Glutamatergic neuron (in vitro differentiated cells): ENCODE data around the gene MRPL4. TPM values are rescaled to one million over a fixed set of nuclear protein-coding genes. Genes with fewer than 3 reads are reported as not detected.

Experiments used
- DNase-seq: peaks from one replicate; pipeline ENCODE4 v3.0.0; 2022
- H3K27ac Mint-ChIP-seq: one replicate; pipeline ENCODE4 v1.8.0; 2020; ENCODE audit warnings: mild to moderate bottlenecking, mixed read lengths, inconsistent platforms; ENCODE audit not compliant: unreplicated experiment
- H3K27me3 Mint-ChIP-seq: one replicate; pipeline ENCODE4 v1.8.0; 2020; ENCODE audit warnings: mild to moderate bottlenecking, moderate library complexity, mixed read lengths, inconsistent platforms; ENCODE audit not compliant: unreplicated experiment
- H3K36me3 Mint-ChIP-seq: one replicate; pipeline ENCODE4 v1.8.0; 2020; ENCODE audit warnings: mild to moderate bottlenecking, mixed read lengths, inconsistent platforms; ENCODE audit not compliant: unreplicated experiment
- H3K4me1 Mint-ChIP-seq: one replicate; pipeline ENCODE4 v1.8.0; 2020; ENCODE audit warnings: mild to moderate bottlenecking, low read depth, mixed read lengths, inconsistent platforms; ENCODE audit not compliant: unreplicated experiment
- H3K4me3 Mint-ChIP-seq: one replicate; pipeline ENCODE4 v1.8.0; 2020; ENCODE audit warnings: mild to moderate bottlenecking, mixed read lengths, inconsistent platforms; ENCODE audit not compliant: unreplicated experiment
- H3K9me3 Mint-ChIP-seq: one replicate; pipeline ENCODE4 v1.8.0; 2020; ENCODE audit warnings: mild to moderate bottlenecking, moderate library complexity, mixed read lengths, inconsistent platforms; ENCODE audit not compliant: unreplicated experiment
- total RNA-seq: library from RNA; stranded (reverse); fragmentation: NEBNext Ultra II Directional; extraction: Animal tissue kit (Norgen Biotek cat#: 25700); gene quantifications from one replicate; pipeline ENCODE4 v1.2.1, GENCODE V29; 2021; ENCODE audit not compliant: unreplicated experiment
- TF ChIP-seq, protein P1 (sequence below): fragments of 200-600 bp; sonication (generic); IDR thresholded peaks from one replicate; pipeline ENCODE4 v1.5.0; 2021; ENCODE audit not compliant: partially characterized antibody, unreplicated experiment

Gene MRPL4
- total RNA-seq, 1 donor from 2014 or later = 42.8 TPM

DNA sequence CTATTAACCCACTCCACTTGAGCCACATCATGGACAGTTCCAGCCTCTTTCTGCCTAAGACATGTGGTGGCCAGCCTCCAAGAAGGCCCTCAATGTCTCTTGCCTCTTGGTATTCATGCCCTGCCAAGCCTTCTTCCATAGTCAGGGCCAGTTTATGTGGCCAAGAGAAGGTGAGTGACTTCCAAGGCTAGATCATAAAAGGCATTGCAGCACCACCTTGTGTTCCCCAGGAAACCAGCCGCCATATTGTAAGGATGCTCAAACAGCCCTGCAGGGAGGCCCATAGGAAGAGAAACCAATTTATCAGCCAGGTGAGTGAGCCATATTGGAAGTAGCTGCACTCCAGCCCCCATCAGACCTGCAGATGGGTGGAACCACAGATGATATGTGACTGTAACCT, 45.0 kb upstream of the MRPL4 start:
- Mint-ChIP-seq H3K4me3 (no peak overlapping the region), H3K27ac (no peak overlapping the region), H3K4me1 (no peaks in the 10 kb centered on the region), H3K9me3 (no peaks in the 10 kb centered on the region), H3K27me3 (peaks cover 7% of the 10 kb centered on the region), H3K36me3 (no peaks in the 10 kb centered on the region)
- DNase-seq = no peak
- TF ChIP-seq, protein P1, sequence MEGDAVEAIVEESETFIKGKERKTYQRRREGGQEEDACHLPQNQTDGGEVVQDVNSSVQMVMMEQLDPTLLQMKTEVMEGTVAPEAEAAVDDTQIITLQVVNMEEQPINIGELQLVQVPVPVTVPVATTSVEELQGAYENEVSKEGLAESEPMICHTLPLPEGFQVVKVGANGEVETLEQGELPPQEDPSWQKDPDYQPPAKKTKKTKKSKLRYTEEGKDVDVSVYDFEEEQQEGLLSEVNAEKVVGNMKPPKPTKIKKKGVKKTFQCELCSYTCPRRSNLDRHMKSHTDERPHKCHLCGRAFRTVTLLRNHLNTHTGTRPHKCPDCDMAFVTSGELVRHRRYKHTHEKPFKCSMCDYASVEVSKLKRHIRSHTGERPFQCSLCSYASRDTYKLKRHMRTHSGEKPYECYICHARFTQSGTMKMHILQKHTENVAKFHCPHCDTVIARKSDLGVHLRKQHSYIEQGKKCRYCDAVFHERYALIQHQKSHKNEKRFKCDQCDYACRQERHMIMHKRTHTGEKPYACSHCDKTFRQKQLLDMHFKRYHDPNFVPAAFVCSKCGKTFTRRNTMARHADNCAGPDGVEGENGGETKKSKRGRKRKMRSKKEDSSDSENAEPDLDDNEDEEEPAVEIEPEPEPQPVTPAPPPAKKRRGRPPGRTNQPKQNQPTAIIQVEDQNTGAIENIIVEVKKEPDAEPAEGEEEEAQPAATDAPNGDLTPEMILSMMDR = no peak

DNA sequence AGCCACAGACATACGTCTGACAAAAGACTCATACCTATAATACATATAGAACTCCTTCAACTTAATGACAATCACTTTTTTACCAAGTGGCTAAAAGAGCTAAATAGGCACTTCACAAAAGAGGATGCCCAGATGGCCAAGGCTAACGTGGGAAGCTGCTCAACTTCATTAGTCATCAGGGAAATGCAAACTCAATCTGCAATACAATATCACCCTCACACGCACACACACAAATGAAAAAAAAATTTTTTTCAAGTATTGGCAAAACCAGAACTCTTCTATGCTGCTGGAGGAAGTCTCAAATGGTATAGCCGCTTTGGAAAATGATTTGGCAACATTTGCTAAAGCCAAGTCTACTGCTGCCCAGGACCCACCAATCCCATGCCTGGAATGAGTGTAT, 42.7 kb upstream of the MRPL4 start:
- TF ChIP-seq, protein P1 = no peak
- no peaks in the 10 kb centered on the region for H3K4me1 Mint-ChIP-seq
- no peaks in the 10 kb centered on the region for H3K36me3 Mint-ChIP-seq
- H3K9me3 Mint-ChIP-seq = no peaks in the 10 kb centered on the region
- H3K4me3 Mint-ChIP-seq = no peak overlapping the region
- H3K27ac Mint-ChIP-seq = no peak overlapping the region
- DNase-seq = no peak
- peaks cover 7% of the 10 kb centered on the region for H3K27me3 Mint-ChIP-seq

DNA sequence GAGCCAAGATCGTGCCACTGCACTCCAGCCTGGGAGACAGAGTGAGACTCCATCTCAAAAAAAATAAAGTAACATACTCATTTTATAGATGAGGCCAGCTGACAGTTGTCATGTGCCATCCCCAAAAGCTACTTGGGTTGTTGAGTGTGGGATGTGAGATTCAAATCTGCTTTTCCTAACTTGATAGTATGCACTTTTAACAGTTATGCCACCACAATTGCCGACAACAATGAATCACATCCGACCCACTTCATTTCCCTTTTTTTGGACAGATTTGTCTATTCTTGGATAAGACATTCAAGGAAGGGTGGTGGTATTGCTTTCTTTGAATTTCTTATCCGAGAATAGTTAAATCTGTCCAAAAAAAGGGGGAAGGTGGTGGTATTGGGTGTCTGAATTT, 41.0 kb upstream of the MRPL4 start:
- H3K9me3 Mint-ChIP-seq = no peaks in the 10 kb centered on the region
- no peak overlapping the region for H3K27ac Mint-ChIP-seq
- H3K36me3 Mint-ChIP-seq = no peaks in the 10 kb centered on the region
- no peak overlapping the region for H3K4me3 Mint-ChIP-seq
- TF ChIP-seq, protein P1 = no peak
- peaks cover 7% of the 10 kb centered on the region for H3K27me3 Mint-ChIP-seq
- no peak for DNase-seq
- no peaks in the 10 kb centered on the region for H3K4me1 Mint-ChIP-seq

DNA sequence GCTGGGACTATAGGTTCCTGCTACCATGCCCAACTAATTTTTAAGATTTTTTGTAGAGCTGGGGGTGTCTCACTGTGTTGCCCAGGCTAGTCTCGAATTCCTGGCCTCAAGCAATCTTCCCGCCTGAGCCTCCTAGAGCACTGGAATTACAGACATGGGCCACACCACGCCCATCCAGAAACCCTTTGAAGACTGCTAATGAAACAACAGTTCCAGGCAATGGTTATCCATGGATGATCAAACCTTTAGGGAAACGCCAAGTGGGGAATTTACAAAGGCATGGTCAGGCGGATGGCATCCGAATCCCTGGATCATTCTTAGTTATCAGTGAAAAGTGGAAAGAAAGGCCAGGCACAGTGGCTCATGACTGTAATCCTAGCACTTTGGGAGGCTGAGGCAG, 40.3 kb upstream of the MRPL4 start:
- no peaks in the 10 kb centered on the region for H3K9me3 Mint-ChIP-seq
- H3K36me3 Mint-ChIP-seq = no peaks in the 10 kb centered on the region
- DNase-seq = no peak
- H3K4me1 Mint-ChIP-seq = no peaks in the 10 kb centered on the region
- no peak overlapping the region for H3K27ac Mint-ChIP-seq
- TF ChIP-seq, protein P1 = no peak
- H3K27me3 Mint-ChIP-seq = peaks cover 7% of the 10 kb centered on the region
- no peak overlapping the region for H3K4me3 Mint-ChIP-seq

DNA sequence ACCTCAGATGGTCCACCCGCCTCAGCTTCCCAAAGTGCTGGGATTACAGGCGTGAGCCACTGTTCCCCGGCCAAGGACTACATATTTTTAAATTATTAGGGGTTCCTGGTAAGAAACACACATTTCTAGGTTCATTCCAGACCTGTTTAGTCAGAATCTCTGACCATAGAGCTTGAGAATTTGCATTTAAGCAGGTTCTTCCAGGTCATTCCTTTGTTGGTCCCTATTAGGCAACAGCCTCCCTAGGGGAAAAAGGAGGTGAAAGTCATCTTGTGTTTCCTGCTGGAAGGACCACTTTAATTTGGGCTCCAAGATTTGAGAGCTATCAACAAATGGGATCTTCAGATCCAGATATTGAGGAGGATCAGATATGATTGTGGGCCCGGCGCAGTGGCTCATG, 37.2 kb upstream of the MRPL4 start:
- no peak for DNase-seq
- H3K4me1 Mint-ChIP-seq = no peaks in the 10 kb centered on the region
- peaks cover 7% of the 10 kb centered on the region for H3K27me3 Mint-ChIP-seq
- no peaks in the 10 kb centered on the region for H3K9me3 Mint-ChIP-seq
- no peaks in the 10 kb centered on the region for H3K36me3 Mint-ChIP-seq
- H3K4me3 Mint-ChIP-seq = no peak overlapping the region
- H3K27ac Mint-ChIP-seq = no peak overlapping the region
- TF ChIP-seq, protein P1 = no peak
